HG03280 (cell line): ENCODE results near the gene PSMD1.

Experiments
- ATAC-seq: cut with Tn5 transposase; IDR thresholded peaks from one replicate; pipeline ENCODE4 v1.9.1; 2021; ENCODE audit warnings: mild to moderate bottlenecking, moderate library complexity; ENCODE audit not compliant: unreplicated experiment

Gene PSMD1

GRCh38 chr2:231198291-231199173 lies 141.9 kb downstream of the PSMD1 start, which contains the start of gene ARMC9:
Gene ARMC9 (plus strand): TSS chr2:231198631. CDS start chr2:231206239, 7,608 bp downstream.
- ATAC-seq, result peak; percentile 98

GRCh38 chr2:231199219-231199618 lies 142.6 kb downstream of the PSMD1 start:
- ATAC-seq, result no peak

GRCh38 chr2:231200805-231201474 lies 144.3 kb downstream of the PSMD1 start:
- ATAC-seq, result no peak

- no peak for ATAC-seq
These were observed 144.8 kb downstream of the PSMD1 start for GRCh38 chr2:231201475-231201814.

GRCh38 chr2:231203087-231203486 lies 146.4 kb downstream of the PSMD1 start:
- ATAC-seq, result no peak

- no peak for ATAC-seq
These were observed 147.5 kb downstream of the PSMD1 start for GRCh38 chr2:231204146-231204545.

- ATAC-seq, result no peak
These were observed 147.9 kb downstream of the PSMD1 start for GRCh38 chr2:231204581-231204980.

GRCh38 chr2:231207734-231208133 lies 151.1 kb downstream of the PSMD1 start:
- ATAC-seq, result no peak

- ATAC-seq, result no peak
These were observed 154.1 kb downstream of the PSMD1 start for GRCh38 chr2:231210782-231211181.

GRCh38 chr2:231211486-231211885 lies 154.8 kb downstream of the PSMD1 start:
- ATAC-seq, result no peak

- no peak for ATAC-seq
These were observed 155.7 kb downstream of the PSMD1 start for GRCh38 chr2:231212329-231212845.

GRCh38 chr2:231213931-231214642 lies 157.4 kb downstream of the PSMD1 start:
- no peak for ATAC-seq

- no peak for ATAC-seq
These were observed 161.7 kb downstream of the PSMD1 start for GRCh38 chr2:231218366-231218765.

GRCh38 chr2:231219289-231219688 lies 162.6 kb downstream of the PSMD1 start:
- ATAC-seq, result no peak

- ATAC-seq, result no peak
These were observed 165.1 kb downstream of the PSMD1 start for GRCh38 chr2:231221761-231222160.
